H1 (cell line): ENCODE results near the gene MCMBP. TPM values are rescaled to one million over a fixed set of nuclear protein-coding genes. Genes with fewer than 3 reads are reported as not detected.

Experiments
- CTCF ChIA-PET: fragments of 300-600 bp; sonication (Branson Sonifier 250); formaldehyde crosslinking; loops from one replicate; lab custom pipeline; 2021; ENCODE audit not compliant: partially characterized antibody; lab: Charles Lee
- POLR2A ChIA-PET: fragments of 300-600 bp; sonication (Branson Sonifier 250); formaldehyde crosslinking; loops from one replicate; lab custom pipeline; 2021; ENCODE audit warnings: inconsistent platforms; ENCODE audit not compliant: partially characterized antibody; lab: Charles Lee
- DNase-seq, 2 experiments: peaks; one replicate each; pipeline versions ENCODE4 v3.0.0 to v3.0.0-alpha.2; 2010 to 2022; ENCODE audit warnings: low spot score in 2 of 2, low read depth in 1 of 2, mixed read lengths in 1 of 2
- FAIRE-seq: peaks from 2 replicates; lab custom pipeline; 2011; peaks lifted over from hg19 to GRCh38; lab: Jason Lieb, UNC
- H2AFZ ChIP-seq: 2 replicates; pipeline ENCODE4 v1.8.1; 2012; ENCODE audit warnings: low read length, inconsistent platforms
- H2AK5ac ChIP-seq: 2 replicates; pipeline ENCODE4 v1.6.1; 2013; ENCODE audit warnings: low read depth, low read length
- H2BK120ac ChIP-seq: replicated peaks from 2 replicates; pipeline ENCODE3; 2013; ENCODE audit warnings: low read depth, low read length, inconsistent platforms
- H2BK12ac ChIP-seq: 2 replicates; pipeline ENCODE4 v1.6.1; 2013; ENCODE audit warnings: low read depth, low read length
- H2BK15ac ChIP-seq: 2 replicates; pipeline ENCODE4 v1.6.1; 2013; ENCODE audit warnings: low read length
- H2BK20ac ChIP-seq: 2 replicates; pipeline ENCODE4 v1.6.1; 2013; ENCODE audit warnings: low read length
- H2BK5ac ChIP-seq: 2 replicates; pipeline ENCODE4 v1.6.1; 2013; ENCODE audit warnings: low read depth, low read length
- H3K14ac ChIP-seq: 2 replicates; pipeline ENCODE4 v1.6.1; 2013; ENCODE audit warnings: inconsistent platforms; ENCODE audit not compliant: insufficient read length
- H3K18ac ChIP-seq: 2 replicates; pipeline ENCODE4 v1.6.1; 2013; ENCODE audit warnings: low read length; ENCODE audit errors: extremely low read depth
- H3K23ac ChIP-seq: 2 replicates; pipeline ENCODE4 v1.6.1; 2013; ENCODE audit warnings: inconsistent platforms; ENCODE audit not compliant: insufficient read length
- H3K23me2 ChIP-seq: 2 replicates; pipeline ENCODE4 v1.6.1; 2013; ENCODE audit warnings: low read depth, low read length
- H3K27ac ChIP-seq: 2 replicates; pipeline ENCODE4 v1.6.1; 2011; ENCODE audit warnings: low read depth, low read length, inconsistent platforms
- H3K27me3 ChIP-seq, 4 experiments: replicated peaks in 1 of 4; 1 replicate in 1 of 4; 2 replicates in 3 of 4; pipeline versions ENCODE4 v1.6.1 to v1.8.1; 2011 to 2013; ENCODE audit warnings: low read length in 3 of 4, mild to moderate bottlenecking in 3 of 4, inconsistent platforms in 2 of 4, mixed read lengths in 2 of 4, moderate library complexity in 1 of 4; ENCODE audit not compliant: control insufficient read depth in 3 of 4, insufficient read depth in 3 of 4; ENCODE audit errors: extremely low read depth in 1 of 4
- H3K36me3 ChIP-seq, 4 experiments: 2 replicates each; pipeline versions ENCODE4 v1.6.1 to v1.8.1; 2011 to 2013; ENCODE audit warnings: mild to moderate bottlenecking in 4 of 4, low read length in 3 of 4, moderate library complexity in 2 of 4, control low read depth in 1 of 4, inconsistent platforms in 1 of 4; ENCODE audit not compliant: insufficient read depth in 4 of 4, control insufficient read depth in 2 of 4
- H3K4ac ChIP-seq: replicated peaks from 2 replicates; pipeline ENCODE3; 2013; ENCODE audit warnings: low read length, low read depth, mixed read lengths, inconsistent platforms; ENCODE audit not compliant: insufficient read length
- H3K4me1 ChIP-seq, 4 experiments: replicated peaks in 1 of 4; 1 replicate in 1 of 4; 2 replicates in 3 of 4; pipeline versions ENCODE4 v1.6.1 to v1.8.1; 2011 to 2013; ENCODE audit warnings: low read length in 3 of 4, inconsistent platforms in 2 of 4, mixed read lengths in 1 of 4; ENCODE audit not compliant: insufficient read depth in 4 of 4, control insufficient read depth in 3 of 4
- H3K4me2 ChIP-seq, 2 experiments: 2 replicates each; pipeline versions ENCODE4 v1.6.1 to v1.8.1; 2011 to 2013; ENCODE audit warnings: low read depth in 2 of 2, low read length in 2 of 2, control low read depth in 1 of 2, inconsistent platforms in 1 of 2, mild to moderate bottlenecking in 1 of 2; ENCODE audit not compliant: insufficient read depth in 1 of 2
- H3K4me3 ChIP-seq, 4 experiments: fragments of 200-600, 300-600 bp in 1 of 4; sonication (generic), shearing (Covaris generic), sonication (Bioruptor Twin) in 1 of 4; 2 replicates each; pipeline versions ENCODE4 v1.5.1 to v1.8.1; 2011 to 2016; ENCODE audit warnings: low read length in 4 of 4, low read depth in 3 of 4, control low read depth in 2 of 4, inconsistent platforms in 2 of 4, mild to moderate bottlenecking in 2 of 4, mixed read lengths in 1 of 4, moderate library complexity in 1 of 4; ENCODE audit not compliant: insufficient read depth in 2 of 4; ENCODE audit errors: extremely low read depth in 1 of 4
- H3K56ac ChIP-seq: replicated peaks from 2 replicates; pipeline ENCODE3; 2013; ENCODE audit warnings: low read depth, mild to moderate bottlenecking, mixed read lengths, low read length, inconsistent platforms; ENCODE audit not compliant: insufficient read length
- H3K79me1 ChIP-seq: 2 replicates; pipeline ENCODE4 v1.6.1; 2013; ENCODE audit warnings: low read depth, low read length, control low read depth
- H3K79me2 ChIP-seq, 2 experiments: 2 replicates each; pipeline versions ENCODE4 v1.6.1 to v1.8.1; 2012 to 2013; ENCODE audit warnings: low read length in 2 of 2, mild to moderate bottlenecking in 2 of 2, inconsistent platforms in 1 of 2; ENCODE audit not compliant: insufficient read depth in 2 of 2, control insufficient read depth in 1 of 2
- H3K9ac ChIP-seq, 4 experiments: replicated peaks in 1 of 4; 1 replicate in 1 of 4; 2 replicates in 3 of 4; pipeline versions ENCODE4 v1.6.1 to v1.8.1; 2011 to 2013; ENCODE audit warnings: low read depth in 3 of 4, low read length in 3 of 4, control low read depth in 2 of 4, mild to moderate bottlenecking in 2 of 4, moderate library complexity in 2 of 4, inconsistent platforms in 1 of 4; ENCODE audit errors: extremely low read depth in 1 of 4
- H3K9me3 ChIP-seq, 2 experiments: 2 replicates each; pipeline versions ENCODE4 v1.6.1 to v1.8.1; 2012 to 2013; ENCODE audit warnings: mild to moderate bottlenecking in 2 of 2, moderate library complexity in 2 of 2, control low read depth in 1 of 2, inconsistent platforms in 1 of 2, low read depth in 1 of 2, low read length in 1 of 2, mixed read lengths in 1 of 2; ENCODE audit not compliant: insufficient read depth in 2 of 2
- H4K20me1 ChIP-seq, 2 experiments: replicated peaks in 1 of 2; 2 replicates each; pipeline versions ENCODE3 to v1.8.1; 2011 to 2013; ENCODE audit warnings: inconsistent platforms in 2 of 2, low read length in 2 of 2, mild to moderate bottlenecking in 1 of 2; ENCODE audit not compliant: insufficient read depth in 2 of 2, control insufficient read depth in 1 of 2
- H4K5ac ChIP-seq: 2 replicates; pipeline ENCODE4 v1.6.1; 2013; ENCODE audit warnings: low read length, low read depth, mixed read lengths, inconsistent platforms; ENCODE audit not compliant: insufficient read length
- H4K8ac ChIP-seq: 2 replicates; pipeline ENCODE4 v1.8.0; 2013; ENCODE audit warnings: mild to moderate bottlenecking, moderate library complexity, low read length, inconsistent platforms; ENCODE audit not compliant: insufficient read depth; ENCODE audit errors: extremely low read depth
- H4K91ac ChIP-seq: replicated peaks from 2 replicates; pipeline ENCODE3; 2013; ENCODE audit warnings: low read length, mixed read lengths, inconsistent platforms; ENCODE audit not compliant: insufficient read length
- ASH2L ChIP-seq: fragments of 200-600, 300-600 bp; sonication (generic); IDR thresholded peaks from one replicate; pipeline ENCODE4 v1.7.1; 2017; ENCODE audit warnings: low read length
- BACH1 ChIP-seq: IDR thresholded peaks from 2 replicates; pipeline ENCODE4 v1.6.1; 2012; ENCODE audit warnings: low read length, improper control_type of control experiment
- CBX8 ChIP-seq: fragments of 300-800, 300-1000 bp; sonication (generic); IDR thresholded peaks from 2 replicates; pipeline ENCODE4 v1.7.1; 2016; ENCODE audit warnings: low read depth, low read length, borderline replicate concordance
- CTBP2 ChIP-seq: IDR thresholded peaks from 2 replicates; pipeline ENCODE4 v1.7.0; 2011; ENCODE audit warnings: borderline replicate concordance, mild to moderate bottlenecking, moderate library complexity, mixed read lengths, low read length; ENCODE audit not compliant: insufficient read depth, insufficient read length
- GTF2F1 ChIP-seq: IDR thresholded peaks from 2 replicates; pipeline ENCODE4 v1.6.1; 2012; ENCODE audit warnings: low read depth, low read length, improper control_type of control experiment, borderline replicate concordance
- HDAC2 ChIP-seq, 2 experiments: fragments of 300-600 bp in 1 of 2; sonication (generic) in 1 of 2; IDR thresholded peaks; 2 replicates each; pipeline ENCODE4 v1.6.1; 2011 to 2012; ENCODE audit warnings: low read depth in 2 of 2, low read length in 2 of 2, mild to moderate bottlenecking in 2 of 2, moderate library complexity in 2 of 2, borderline replicate concordance in 1 of 2, inconsistent platforms in 1 of 2
- PHF8 ChIP-seq: fragments of 200-600 bp; sonication (generic); conservative IDR thresholded peaks from 2 replicates; pipeline ENCODE4 v1.7.1; 2012; ENCODE audit warnings: low read depth, mild to moderate bottlenecking, inconsistent platforms, low read length, moderate library complexity
- POU5F1 ChIP-seq: IDR thresholded peaks from 2 replicates; pipeline ENCODE4 v1.6.1; 2011; ENCODE audit warnings: low read depth, mild to moderate bottlenecking, low read length, moderate library complexity
- RBBP5 ChIP-seq: IDR thresholded peaks from 2 replicates; pipeline ENCODE4 v1.7.1; 2012; ENCODE audit warnings: low read depth, mild to moderate bottlenecking, inconsistent platforms, low read length, moderate library complexity, borderline replicate concordance
- SP1 ChIP-seq: IDR thresholded peaks from 2 replicates; pipeline ENCODE4 v1.6.1; 2011; ENCODE audit warnings: low read depth, low read length
- SP2 ChIP-seq: IDR thresholded peaks from 2 replicates; pipeline ENCODE4 v1.6.1; 2012; ENCODE audit warnings: mild to moderate bottlenecking, low read length, inconsistent platforms
- WGBS, 2 experiments: shearing (Covaris generic) in 1 of 2; methylation state at CpG; one replicate each; pipeline versions ENCODE4 v1.1.6 to v1.1.7; 2013 to 2015; ENCODE audit warnings: low lambda C conversion rate in 2 of 2, mixed read lengths in 2 of 2, inconsistent platforms in 1 of 2, low coverage in 1 of 2, missing lambda C conversion rate in 1 of 2; ENCODE audit not compliant: insufficient replicate concordance in 2 of 2, insufficient coverage in 1 of 2, insufficient read length in 1 of 2; ENCODE audit errors: extremely low coverage in 1 of 2, missing lambda C conversion rate in 1 of 2; 5-methylcytosine and 5-hydroxymethylcytosine counted together
- polyA plus RNA-seq, 7 experiments: library from polyadenylated mRNA; depleted of rRNA in 3 of 7; stranded (reverse) in 5 of 7; unstranded in 2 of 7; fragments of >200 nt in 5 of 7; fragments of 200-250 nt in 2 of 7; gene quantifications; 1 replicate in 5 of 7; 2 replicates in 1 of 7; 4 replicates in 1 of 7; pipeline versions ENCODE4 v1.2.1 to v1.2.3, GENCODE V29; 2011 to 2013; ENCODE audit warnings: missing spikeins in 2 of 7, mixed read lengths in 2 of 7
- total RNA-seq: library from RNA; stranded (reverse); fragmentation: NEBNext Ultra II Directional; extraction: Animal tissue kit (Norgen Biotek cat#: 25700); gene quantifications from 2 replicates; pipeline ENCODE4 v1.2.1, GENCODE V29; 2021
- TF ChIP-seq, protein P1 (sequence below): IDR thresholded peaks from 2 replicates; pipeline ENCODE4 v1.6.1; 2012; ENCODE audit warnings: inconsistent platforms

The MCMBP gene
- total and polyA plus RNA-seq, 2 of the 8 experiments (the other 6 are each of a cell fraction or from before 2014, with no cell fraction given), result 67.3 to 81.7 TPM

DNA sequence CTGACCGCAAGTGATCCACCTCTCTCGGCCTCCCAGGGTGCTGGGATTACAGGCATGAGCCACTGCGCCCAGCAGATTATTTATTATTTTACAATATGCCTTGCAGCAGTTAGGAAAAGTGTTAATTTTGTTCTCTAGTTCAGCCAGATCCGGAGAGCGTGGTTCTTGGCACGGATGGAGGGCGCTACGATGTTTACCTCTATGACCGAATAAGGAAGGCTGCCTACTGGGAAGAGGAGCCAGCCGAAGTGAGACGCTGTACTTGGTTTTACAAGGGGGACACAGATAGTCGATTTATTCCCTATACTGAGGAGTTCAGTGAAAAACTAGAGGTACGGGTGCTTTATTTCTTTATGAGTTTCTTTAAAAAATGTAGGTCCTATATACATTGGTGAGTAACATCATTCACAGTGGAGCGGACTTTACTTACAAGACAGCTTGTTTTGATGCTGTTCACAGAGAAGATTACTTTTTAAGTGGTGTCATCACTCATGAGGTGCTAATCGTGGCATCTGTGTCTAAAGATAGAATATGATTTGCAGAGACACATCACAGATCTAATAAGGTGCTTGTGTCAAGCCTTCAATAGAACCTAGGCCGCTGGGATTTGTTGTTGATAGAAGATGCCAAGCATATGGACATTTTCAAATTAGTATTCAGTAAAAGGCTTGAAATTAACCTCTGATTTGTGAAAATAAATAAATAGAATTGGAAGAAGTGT lies 31.5 kb upstream of the MCMBP start:
- H3K4me3 ChIP-seq, result no peak overlapping the region
- peak overlapping the region; percentile 65; the same call in 1 of the 2 replicates for H4K8ac ChIP-seq
- no peak overlapping the region for H4K91ac ChIP-seq
- no peak overlapping the region for H2BK120ac ChIP-seq
- 92% methylated on average over 16 of the region's 16 CpGs; no CpG with 5 or more reads in 1 of the 2 experiments for WGBS, 2 experiments
- no peak overlapping the region for H3K18ac ChIP-seq
- no peak overlapping the region for H3K56ac ChIP-seq
- no peak overlapping the region; a peak in 1 of 7 replicates for H3K9ac ChIP-seq
- no peak overlapping the region for H2AFZ ChIP-seq
- H3K4ac ChIP-seq, result no peak overlapping the region
- ChIA-PET CTCF (interaction anchor here (1.0 kb wide), 1 partner anchor 31 kb away, joined by 3 read pairs; no protein-coding TSS in a partner anchor), POLR2A (interaction anchor here (0.7 kb wide), 1 partner anchor 1218 kb away, joined by 4 read pairs; no protein-coding TSS in a partner anchor)
- H3K4me1 ChIP-seq, result no peaks in the 10 kb centered on the region
- FAIRE-seq (no peak), DNase-seq (no peak)
- H3K27ac ChIP-seq, result no peak overlapping the region
- H3K23ac ChIP-seq, result no peak overlapping the region
- H2BK15ac ChIP-seq, result no peak overlapping the region
- no peak overlapping the region for H2BK12ac ChIP-seq
- H3K36me3 ChIP-seq, result peaks cover 6 to 56% (median 26%) of the 10 kb centered on the region in 4 experiments; a peak in 7 of 8 replicates
- H4K5ac ChIP-seq, result no peak overlapping the region
- no peak overlapping the region for H3K14ac ChIP-seq
- H3K9me3 ChIP-seq, result no peaks in the 10 kb centered on the region
- H3K23me2 ChIP-seq, result no peaks in the 10 kb centered on the region
- H3K79me1 ChIP-seq, result 0 out of 2 replicates have a peak, but pooled peaks cover 2% of the 10 kb centered on the region
- H2AK5ac ChIP-seq, result no peak overlapping the region
- no peak overlapping the region for H2BK5ac ChIP-seq
- H3K4me2 ChIP-seq, result no peak overlapping the region
- peaks cover 0 to 6% of the 10 kb centered on the region in 2 experiments for H4K20me1 ChIP-seq
- H2BK20ac ChIP-seq, result no peak overlapping the region
- H3K79me2 ChIP-seq, result peaks cover 0 to 23% of the 10 kb centered on the region in 2 experiments; a peak in 2 of 4 replicates
- H3K27me3 ChIP-seq, result no peaks in the 10 kb centered on the region
- TF ChIP-seq POU5F1, result no peak
- TF ChIP-seq BACH1, result no peak
- TF ChIP-seq SP1, result no peak
- TF ChIP-seq CBX8, result no peak
- TF ChIP-seq SP2, result no peak
- TF ChIP-seq, protein P1, sequence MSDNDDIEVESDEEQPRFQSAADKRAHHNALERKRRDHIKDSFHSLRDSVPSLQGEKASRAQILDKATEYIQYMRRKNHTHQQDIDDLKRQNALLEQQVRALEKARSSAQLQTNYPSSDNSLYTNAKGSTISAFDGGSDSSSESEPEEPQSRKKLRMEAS, result no peak
- no peak for TF ChIP-seq CTBP2
- TF ChIP-seq GTF2F1, result no peak
- no peak for TF ChIP-seq ASH2L
- no peak for TF ChIP-seq HDAC2 (IDR thresholded peaks at IDR 0.05; ENCODE audit: borderline replicate concordance in 1 of 2, low read depth in 2 of 2, low read length in 2 of 2)
- TF ChIP-seq RBBP5, result no peak
- no peak for TF ChIP-seq PHF8
